PC-9 (cell line): Measurements from ENCODE around the gene PRSS3.

Experiments used
- CTCF ChIP-seq: fragments of 200-600 bp; sonication (generic); conservative IDR thresholded peaks from 2 replicates; pipeline ENCODE4 v1.6.1; 2017; ENCODE audit warnings: mixed run types, antibody characterized with exemption, mild to moderate bottlenecking, moderate library complexity
- EZH2 ChIP-seq: fragments of 200-600 bp; sonication (generic); IDR thresholded peaks from 2 replicates; pipeline ENCODE4 v1.8.0; 2017; ENCODE audit warnings: antibody characterized with exemption, low read depth

DNA sequence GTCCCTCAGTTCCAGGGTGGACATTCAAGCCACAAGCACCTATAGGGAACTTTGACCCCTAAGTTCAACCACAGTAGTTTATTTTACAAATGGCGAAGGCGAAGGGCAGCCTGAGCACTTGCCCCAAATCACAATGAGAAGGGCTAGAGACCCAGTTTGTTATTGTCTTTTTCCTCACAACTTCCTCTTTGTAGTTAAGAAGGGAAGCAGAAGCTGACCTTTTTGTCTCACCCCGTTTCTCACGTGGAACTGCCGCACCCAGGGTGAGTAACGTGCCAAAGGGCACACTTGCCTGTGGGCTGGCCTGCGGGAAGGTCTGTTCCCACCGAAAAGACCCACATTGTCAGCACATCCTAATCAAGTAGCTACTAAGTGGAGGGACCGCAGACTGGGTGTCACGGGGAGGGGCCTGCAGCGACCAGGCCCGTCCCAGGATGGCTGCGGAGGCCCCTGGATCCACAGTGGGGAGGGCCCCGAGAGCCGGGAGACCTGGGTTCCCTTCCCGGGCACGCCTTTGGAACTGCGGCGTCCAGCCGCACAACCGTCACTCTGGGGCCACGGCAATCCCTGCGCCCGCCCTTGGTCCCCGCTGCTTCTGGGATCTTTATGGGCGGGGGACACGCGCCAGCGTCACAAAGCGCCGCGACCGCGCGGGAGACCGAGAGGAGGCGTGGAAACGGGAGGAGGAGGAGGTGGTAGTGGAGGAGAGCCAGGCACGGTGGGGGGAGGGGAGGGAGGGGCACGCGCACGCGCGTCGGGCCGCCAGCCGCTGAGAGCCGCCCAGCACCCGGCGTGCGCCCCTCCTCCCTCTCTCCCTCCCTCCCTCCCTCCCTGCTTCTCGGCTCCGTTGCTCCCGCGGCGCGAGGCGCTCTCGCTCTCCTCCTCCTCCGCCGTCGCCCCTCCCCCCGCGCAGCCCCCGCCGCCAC, 21.2 kb downstream of the PRSS3 start, which contains the start of gene UBE2R2:
- TF ChIP-seq CTCF (no peak), EZH2 (no peak)
